HG03460 (cell line): ENCODE results near the gene MAPK10.

Experiments
- ATAC-seq: cut with Tn5 transposase; IDR thresholded peaks from one replicate; pipeline ENCODE4 v1.9.1; 2021; ENCODE audit not compliant: unreplicated experiment

The MAPK10 gene

DNA sequence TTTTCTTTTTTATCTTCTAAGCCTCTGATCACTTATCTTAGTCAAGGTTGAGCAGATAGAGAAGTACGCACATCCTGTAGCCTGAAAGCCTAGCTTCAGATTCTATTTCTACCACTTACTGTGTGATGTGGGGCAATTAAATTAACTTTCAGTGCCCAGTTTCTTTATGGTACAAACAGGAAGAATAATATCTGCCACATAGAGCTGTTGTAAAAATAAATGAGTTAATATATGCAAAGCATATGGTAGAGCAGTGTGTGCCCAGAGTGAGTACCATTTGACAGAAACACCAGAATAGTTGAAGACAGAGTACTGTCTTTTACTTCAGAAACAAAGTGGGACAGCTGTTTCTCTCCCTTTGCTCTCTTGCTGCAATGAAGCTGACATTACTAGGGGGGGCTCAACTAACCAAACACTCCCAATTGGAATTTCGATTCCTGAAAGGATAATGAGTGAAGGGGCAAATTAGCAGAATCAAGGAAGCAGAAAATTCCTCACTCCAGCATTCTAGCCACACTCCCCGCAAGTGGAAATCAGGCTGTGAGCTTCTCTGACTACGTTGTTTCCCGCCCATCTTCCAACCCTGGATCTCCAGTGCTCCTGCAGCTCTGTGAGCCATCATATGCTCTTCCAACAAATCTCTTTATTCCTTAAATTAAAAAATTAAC, 80.4 kb downstream of the MAPK10 start:
- no peak for ATAC-seq

DNA sequence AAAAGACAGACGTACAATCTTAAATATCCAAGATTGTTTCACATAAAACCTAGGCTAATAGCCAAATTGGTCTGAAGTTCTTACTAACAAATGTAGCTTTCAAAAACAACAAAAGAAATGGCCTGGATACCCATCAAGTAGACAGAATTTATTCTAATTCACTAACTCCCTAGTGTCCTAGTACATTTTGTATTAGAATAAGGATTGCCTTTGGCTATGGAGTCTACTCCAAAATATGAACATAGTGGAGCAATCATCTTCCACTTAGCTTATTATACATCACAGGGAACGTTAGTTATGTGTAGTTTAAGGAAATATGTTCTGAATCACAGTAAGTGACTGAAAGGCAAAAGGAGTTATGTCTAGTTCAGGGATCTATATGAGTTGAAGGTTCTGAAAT, 81.7 kb downstream of the MAPK10 start:
- no peak for ATAC-seq

DNA sequence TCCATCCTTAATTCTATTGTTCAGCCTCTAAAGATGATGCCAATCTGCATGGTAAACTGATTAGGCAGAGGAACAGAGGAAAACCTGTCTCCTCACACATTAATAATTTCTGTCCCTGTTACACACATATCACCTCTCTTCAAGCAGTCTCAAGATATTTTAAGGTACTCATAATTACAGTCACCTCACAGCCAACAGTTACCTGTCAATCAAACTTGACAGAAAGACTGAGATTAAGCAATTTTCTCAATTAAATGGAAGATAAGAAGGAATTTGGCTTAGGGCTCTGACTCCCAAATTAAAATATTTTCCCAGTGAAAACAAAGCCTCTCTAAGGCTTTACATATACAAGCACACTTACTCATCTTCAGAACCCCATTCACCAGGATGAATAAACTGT, 85.2 kb downstream of the MAPK10 start:
- ATAC-seq = no peak

DNA sequence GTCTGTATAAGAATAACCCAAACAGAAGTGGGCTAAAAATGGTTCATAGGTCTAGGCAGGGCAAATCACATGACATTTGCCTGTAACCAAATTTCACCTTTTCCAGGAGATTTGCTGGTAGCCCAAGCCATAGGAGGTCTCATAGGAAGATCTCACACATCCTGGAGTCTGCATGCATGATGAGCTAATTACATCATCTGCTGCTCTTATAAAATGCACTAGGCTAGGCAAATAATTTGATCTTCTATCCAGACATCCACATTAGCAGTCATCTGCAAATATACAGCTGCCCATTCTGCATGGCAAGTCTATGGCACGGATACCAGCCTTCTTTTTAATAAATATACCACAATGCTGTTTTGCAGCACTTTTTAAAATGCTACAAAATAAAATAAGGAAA, 87.2 kb downstream of the MAPK10 start:
- ATAC-seq = no peak

DNA sequence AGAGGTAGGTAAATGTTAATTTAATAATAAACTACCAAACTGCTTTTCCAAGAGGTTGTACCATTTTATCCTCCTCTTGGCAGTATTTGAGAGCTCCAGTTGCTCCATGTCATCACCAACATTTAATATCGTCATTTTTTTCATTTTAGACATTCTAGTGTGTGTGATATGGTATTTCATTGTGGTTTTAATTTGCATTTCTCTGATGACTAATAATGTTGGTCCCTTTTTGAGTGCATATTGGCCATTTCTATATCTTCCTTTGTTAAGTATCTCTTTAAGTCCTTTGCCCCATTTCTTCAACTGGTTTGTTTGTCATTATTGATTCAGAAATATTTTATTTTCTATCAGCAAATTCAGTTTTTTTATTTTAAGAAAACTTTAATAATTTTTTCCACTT, 88.8 kb downstream of the MAPK10 start:
- ATAC-seq = no peak

DNA sequence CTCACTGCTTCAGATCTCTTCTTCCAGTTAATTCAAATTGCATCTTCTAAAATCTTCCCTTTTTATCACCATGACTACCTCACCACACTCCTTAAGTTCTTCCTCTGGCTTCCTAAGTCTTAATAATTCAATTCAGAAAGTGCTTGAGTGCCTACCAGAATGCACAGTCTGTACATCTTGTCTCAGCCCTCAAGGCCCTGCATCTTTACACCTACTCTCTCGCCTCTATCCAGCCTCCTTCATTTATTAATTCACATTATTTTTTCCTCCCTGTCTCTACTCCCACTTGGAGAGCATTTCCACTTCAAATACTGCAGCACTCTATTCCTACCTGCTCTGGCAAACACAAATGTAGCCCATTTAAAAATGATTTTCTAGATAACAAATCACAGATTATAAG, 90.5 kb downstream of the MAPK10 start:
- no peak for ATAC-seq

DNA sequence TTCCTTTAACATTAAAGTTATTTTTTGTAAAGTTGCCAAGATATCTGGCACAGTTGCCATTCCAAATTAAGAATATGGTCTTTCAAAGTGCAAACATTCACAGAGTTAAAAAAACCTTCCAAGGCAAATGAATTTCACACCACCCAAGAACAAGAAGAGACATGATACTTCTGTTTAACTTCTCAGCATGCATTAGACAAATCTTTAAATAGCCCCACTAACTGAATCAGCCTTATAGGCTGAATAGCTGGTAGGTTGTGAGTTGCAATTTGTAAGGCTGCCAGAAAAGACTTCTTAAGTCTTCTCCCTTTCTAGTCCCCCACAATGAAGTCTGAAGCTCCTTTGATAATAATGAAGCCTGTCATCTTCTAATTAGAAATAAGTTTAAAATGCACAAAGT, 95.6 kb downstream of the MAPK10 start:
- no peak for ATAC-seq

DNA sequence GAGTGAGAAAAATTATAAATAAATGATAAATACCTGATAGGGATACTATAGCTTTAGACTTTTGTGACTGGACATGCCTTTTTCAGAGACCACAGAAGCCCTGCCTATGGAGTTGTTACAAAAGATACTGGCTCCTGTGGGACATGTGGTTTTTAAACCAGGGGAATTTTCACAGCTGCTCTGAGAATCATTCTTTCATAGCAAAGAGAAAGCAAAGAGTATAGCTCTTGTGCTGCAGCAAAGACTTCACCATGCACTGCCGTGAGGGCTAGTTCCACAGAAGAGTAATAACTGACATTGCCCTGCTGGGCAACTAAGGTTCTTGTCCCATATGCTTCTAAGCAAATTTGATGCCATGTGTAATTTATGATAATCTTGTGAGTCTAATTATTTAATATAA, 98.2 kb downstream of the MAPK10 start:
- ATAC-seq = no peak

DNA sequence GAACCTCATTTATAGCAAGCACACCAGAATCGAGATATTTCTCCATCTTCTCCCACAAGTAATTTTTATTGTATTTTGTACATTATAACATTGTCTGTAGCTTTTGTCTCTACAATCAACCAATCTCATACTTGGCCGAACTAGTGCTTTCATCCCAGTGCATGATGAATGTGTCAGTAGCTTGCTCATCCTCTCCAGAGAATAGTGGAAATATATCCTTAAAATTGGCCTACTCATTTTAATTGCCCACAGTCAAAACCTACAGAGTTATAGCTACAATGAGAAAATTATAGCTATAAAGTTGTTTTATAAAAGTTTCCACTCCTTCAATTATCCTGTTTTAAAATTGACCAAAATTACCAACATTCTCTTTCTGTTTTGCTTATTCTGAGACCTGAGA, 103.8 kb downstream of the MAPK10 start:
- ATAC-seq = no peak

DNA sequence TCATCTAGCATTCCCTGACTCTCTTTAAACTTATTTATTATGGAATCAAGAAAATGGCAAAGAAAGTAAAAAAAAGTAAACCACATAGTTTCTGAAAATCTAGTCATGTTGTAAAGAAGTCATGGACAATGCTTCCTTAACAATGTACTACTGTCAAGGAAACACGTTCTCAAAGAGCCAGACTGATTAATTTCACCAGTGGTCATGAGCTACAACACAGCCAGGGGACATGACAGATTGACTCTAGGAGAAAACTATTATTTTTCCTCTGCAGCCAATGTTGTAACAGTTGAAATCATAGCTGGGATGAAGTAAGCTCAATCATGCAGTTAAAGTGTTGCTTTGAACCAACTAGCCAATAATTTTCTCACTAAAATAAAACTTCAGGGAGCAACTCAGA, 109.2 kb downstream of the MAPK10 start:
- no peak for ATAC-seq

DNA sequence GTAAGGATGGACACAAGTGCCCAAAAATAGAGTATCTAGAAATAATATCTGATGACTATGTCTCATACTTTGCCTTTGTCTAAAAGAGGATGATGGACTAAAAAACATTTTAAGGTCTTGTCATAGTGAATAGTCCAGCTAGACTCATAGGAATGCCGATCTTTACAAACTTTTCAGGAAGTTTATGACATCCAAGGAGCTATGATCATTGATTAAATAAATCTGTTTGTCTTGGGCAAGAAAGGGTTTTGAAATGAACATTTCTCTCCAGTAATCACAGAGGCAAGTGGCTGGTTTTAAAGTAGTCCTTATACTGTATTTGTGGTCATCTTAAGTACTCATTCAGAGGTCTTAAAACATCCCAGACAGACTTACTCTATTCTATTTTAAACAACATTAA, 109.8 kb downstream of the MAPK10 start:
- no peak for ATAC-seq

DNA sequence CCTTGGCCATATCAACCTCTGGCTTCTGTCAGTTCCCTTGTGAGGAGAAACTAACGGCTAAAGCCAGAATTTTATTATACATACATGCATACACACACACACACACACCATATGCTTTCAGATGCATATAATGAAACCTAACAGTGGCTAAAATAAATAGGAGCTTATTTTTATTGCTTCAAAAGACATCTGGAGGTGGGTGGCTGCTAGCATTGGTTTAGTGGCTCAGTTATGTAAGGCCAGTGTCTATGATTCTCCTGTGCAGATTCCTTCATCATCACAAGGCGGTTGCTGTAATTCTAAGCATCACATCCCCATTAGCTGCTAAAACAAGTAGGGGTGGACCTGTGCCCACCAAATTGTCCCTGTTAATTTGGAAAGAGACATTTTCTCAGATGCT, 110.8 kb downstream of the MAPK10 start:
- ATAC-seq = no peak

DNA sequence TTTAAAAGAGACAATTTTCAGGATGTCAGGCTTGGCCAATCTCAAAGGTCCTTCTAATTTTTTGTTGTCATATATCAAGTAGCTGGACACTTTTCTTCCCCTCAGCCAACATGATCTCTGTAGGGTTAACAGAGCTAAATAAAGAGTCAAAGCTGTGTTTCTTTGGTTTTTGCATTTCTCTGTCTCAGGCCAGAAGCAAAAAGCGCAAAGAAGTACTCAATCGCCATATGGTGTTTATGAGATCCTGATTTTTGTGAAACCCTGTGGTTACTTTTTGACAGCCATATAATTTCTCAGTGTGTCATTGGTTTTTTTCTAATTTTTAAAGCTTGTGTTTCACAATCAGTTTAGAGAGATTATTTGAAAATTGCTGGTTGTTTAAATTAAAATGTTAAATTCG, 111.9 kb downstream of the MAPK10 start:
- no peak for ATAC-seq

DNA sequence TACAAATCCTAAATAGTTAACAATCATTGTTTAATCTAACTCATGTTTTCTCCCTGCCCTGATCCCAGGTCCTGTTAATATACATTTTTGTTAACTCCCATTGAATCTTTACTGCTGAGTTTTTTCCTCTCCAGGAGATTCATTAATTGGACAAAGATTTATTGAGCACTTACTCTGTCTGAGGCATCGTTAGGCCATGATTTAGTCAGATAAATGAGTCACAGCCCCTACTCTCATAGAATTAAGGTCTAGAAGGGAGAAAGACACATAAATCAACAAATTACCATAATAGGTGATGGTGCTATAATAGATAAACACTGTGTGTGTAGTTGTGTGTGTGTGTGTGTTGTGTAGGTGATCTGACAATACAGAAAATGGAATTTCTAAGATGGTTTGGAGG, 112.5 kb downstream of the MAPK10 start:
- no peak for ATAC-seq

DNA sequence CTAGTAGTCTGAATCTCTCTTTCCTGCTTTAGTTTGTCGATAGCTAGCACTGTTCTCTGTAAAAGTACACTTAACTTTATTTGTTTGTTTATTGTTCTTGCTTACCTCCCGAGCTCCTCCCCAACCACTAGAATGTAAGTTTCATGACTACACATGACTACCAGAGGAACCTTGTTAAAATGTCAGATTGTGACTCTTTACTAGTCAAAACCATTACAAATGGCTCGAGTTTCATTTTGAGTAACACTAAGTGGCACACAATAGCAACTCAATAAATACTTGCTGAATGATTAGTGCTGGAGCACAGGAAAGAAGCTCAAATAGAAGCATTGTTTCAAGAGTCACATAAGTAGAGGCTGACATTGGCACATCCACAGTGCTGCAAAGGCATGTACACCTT, 116.1 kb downstream of the MAPK10 start:
- ATAC-seq = no peak

DNA sequence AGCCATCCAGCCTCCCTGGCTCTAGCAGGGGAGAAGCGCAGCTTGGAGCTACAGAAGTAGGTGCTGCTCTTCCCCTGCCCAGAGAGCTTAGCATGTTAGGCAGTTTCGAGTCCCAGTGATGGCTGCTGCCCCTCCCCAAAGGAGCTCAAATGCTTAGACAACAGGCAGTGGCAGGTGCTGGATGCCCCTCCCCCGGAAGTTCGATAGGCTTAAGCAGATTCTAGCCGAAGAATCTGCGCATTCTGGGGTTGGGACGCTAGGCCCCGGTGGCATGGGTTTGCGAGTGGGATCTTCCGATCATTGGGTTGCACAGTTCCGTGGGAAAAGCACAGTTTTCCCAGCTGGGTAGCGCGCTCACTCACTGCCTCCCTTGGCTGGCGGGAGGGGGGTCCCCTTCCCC, 117.2 kb downstream of the MAPK10 start:
- no peak for ATAC-seq

DNA sequence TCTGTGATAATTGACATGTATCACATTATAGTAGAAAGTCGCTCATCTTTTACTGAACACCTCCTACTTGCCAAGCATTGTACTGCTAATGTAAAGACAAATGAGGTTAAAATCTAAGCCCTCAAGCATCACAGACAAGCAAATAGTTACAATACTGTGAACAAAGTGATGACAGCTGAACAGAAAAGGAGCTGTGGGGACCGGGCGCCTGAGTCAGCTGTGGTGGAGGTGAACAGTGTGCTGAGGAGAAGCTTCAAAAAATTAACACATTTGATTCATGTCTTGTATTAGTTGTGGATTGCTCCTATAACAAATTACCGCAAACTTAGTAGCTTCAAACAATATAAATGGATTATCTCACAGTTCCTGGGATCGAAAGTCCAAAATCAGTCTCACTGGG, 124.3 kb downstream of the MAPK10 start:
- no peak for ATAC-seq

DNA sequence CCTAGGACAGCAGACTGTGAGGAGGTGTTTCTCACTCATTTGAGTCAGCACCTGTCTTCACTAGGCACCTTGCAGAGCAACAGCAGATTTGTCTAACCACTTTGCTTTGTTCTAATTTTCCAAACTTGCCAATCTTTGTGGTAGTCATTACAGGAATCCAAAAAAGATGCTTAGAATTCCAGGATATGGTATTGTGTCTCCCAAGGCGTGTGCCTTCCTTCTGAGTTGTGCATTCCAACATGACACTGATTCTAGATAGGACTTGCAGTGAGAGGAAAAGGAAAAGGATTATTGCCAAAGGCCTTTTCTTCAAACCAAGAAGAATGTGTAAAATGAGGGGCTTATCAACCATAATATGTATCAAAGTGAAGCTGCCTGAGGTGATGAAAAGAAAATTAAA, 126.2 kb downstream of the MAPK10 start:
- ATAC-seq = no peak

DNA sequence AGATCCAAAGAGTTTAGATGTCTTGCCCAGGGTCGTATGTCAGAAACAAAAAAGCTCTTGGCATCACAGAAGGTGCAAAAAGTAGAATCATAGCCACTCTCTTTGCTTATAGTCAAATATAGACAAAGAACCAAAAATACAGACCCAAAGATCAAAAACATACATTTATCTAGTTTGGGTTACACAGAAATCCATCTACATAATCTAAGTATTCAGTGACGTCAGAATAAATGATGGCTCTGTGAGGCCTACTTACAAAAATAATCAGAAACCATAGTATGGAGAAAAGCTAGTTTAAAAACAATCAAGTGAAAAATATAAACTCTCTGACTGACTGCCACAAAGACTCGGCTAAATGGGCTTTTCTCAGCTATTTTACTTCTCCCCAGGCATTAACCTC, 126.8 kb downstream of the MAPK10 start:
- ATAC-seq = no peak

DNA sequence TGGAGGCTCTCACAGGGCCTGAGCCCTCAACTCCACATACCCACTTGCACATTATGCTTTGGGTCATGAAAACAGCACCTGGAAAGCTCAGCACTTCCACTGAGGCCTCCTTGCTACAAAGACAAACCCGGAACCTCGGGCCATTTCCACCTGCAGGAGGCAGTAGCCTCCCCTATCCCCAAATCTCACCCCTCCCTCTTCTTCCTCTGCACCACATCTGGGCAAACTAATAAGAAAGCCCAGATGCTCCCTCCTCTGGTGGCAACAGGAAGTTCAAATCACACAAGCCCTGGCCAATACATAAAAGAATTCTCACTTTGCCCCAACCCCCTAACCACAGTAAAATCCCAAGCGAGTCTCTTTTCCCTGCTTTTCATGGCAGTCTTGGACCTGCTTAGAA, 136.4 kb downstream of the MAPK10 start:
- ATAC-seq = no peak

DNA sequence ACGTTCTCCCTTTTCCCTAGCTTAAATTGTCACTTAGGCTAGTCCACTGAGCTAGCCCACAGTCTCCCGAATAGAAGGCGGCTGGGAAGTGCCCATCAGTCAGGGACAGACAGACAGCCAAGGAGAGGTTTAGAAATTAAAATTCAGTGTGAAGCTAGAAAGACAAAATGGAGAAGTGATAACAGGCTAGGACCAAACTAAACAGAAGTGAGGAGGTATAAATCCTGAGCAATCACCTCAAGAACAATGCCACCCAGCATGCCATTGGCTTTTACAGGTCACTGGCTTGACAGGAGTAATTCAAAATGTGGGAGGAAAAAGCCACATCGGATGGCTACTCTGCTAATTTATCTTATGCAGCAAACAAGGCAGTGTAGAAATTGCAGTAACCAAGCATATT, 138.9 kb downstream of the MAPK10 start:
- ATAC-seq = no peak

DNA sequence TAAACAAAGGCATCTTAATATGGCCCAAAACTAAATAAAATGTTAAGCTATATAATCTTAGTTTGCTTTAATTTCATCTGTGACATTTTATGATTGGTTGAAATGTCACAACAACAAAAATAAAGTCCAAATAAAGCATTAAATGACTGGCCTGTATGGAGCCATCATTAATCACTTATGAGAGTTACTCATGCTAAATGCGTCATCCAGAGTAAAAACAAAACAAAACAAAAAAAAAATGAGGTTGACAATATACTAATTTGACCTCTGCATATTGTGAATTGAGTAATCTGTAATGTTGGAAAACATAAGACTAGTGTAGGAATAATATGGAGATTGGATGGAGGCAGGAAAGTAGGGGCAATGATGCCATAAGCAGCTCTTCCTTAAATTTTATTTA, 139.7 kb downstream of the MAPK10 start:
- no peak for ATAC-seq

DNA sequence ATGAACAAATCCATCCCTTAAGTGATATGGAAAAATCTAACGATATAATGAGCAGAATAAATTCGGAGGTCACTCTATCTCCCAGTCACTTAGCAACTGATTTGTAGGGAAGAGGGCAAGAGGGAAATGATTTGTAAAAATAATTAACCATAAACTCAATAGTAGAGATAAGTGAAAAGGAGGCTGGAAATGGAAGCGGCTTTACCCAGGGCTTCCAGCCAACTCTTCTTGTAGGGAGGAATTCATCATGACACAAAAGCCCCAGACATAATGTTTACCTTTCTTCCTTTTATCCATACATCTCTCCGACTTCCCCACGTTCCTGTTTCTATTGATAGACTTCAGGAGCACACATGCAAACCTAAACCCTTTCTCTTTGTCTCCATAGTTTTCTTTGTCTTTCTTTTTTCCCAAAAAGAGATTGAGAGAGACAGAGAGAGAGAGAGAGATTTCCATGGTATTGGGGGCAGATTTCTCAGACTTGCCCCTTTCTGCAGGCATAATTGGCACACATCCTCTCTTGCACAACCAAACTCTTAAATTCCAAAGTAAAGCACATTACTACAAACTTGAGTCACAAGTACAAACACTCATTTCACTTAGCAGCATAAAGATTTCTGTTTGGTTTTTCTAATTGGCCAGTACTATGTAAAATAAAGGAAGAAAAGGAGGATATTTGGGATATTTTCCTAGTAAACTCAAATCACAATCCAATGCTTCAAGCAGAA, 140.9 kb downstream of the MAPK10 start:
- ATAC-seq = no peak
